Thoracic aorta (tissue), 2 donors: Measurements from ENCODE around the gene ANTXR1. TPM values are rescaled to one million over a fixed set of nuclear protein-coding genes. Genes with fewer than 3 reads are reported as not detected.

Experiments
- ATAC-seq: fragments of 150-250 bp; one replicate; pipeline ENCODE4 v1.8.0; 2017; ENCODE audit warnings: low read depth; ENCODE audit not compliant: insufficient number of reproducible peaks, low FRiP score
- DNase-seq: peaks from one replicate; pipeline ENCODE4 v3.0.0-alpha.2; 2020; ENCODE audit warnings: low spot score
- H3K27ac ChIP-seq, 2 donors: fragments of 200-600 bp; sonication (generic); 1 replicate in 1 of 2; 2 replicates in 1 of 2; pipeline ENCODE4 v1.5.1; 2016; ENCODE audit warnings: mild to moderate bottlenecking in 2 of 2, moderate library complexity in 2 of 2
- H3K27me3 ChIP-seq: fragments of 200-600 bp; sonication (generic); replicated peaks from 2 replicates; pipeline ENCODE4 v1.6.0; 2016; ENCODE audit warnings: mild to moderate bottlenecking; ENCODE audit not compliant: insufficient read depth
- H3K36me3 ChIP-seq: fragments of 200-600 bp; sonication (generic); one replicate; pipeline ENCODE4 v1.5.1; 2016
- H3K4me1 ChIP-seq, 2 donors: fragments of 200-600 bp; sonication (generic); 1 replicate in 1 of 2; 2 replicates in 1 of 2; pipeline versions ENCODE4 v1.5.1 to v1.6.0; 2016; ENCODE audit warnings: low read depth in 2 of 2, mild to moderate bottlenecking in 1 of 2; ENCODE audit not compliant: control insufficient read depth in 1 of 2
- H3K4me3 ChIP-seq: fragments of 200-600 bp; sonication (generic); 2 replicates; pipeline ENCODE4 v1.5.1; 2016; ENCODE audit warnings: mild to moderate bottlenecking
- H3K9me3 ChIP-seq: fragments of 200-600 bp; sonication (generic); 2 replicates; pipeline ENCODE4 v1.5.1; 2016
- CTCF ChIP-seq: fragments of 200-600 bp; sonication (generic); IDR thresholded peaks from one replicate; pipeline ENCODE4 v1.5.1; 2019; ENCODE audit warnings: antibody characterized with exemption
- total RNA-seq, 2 donors: library from RNA; depleted of rRNA; stranded (reverse); fragments of >200 nt; gene quantifications; one replicate each; pipeline versions ENCODE4 v1.1.0 to v1.2.3, GENCODE V29; 2016

The ANTXR1 gene
- total RNA-seq, 2 donors from 2014 or later = 253 to 313 TPM

GRCh38 chr2:69175790-69176715 lies 163.1 kb downstream of the ANTXR1 start:
- ATAC-seq (no peak), DNase-seq (no peak)
- no peaks in the 10 kb centered on the region for H3K27me3 ChIP-seq
- H3K36me3 ChIP-seq = no peaks in the 10 kb centered on the region
- peaks cover 52 to 95% of the 10 kb centered on the region in 2 donors for H3K4me1 ChIP-seq
- H3K27ac ChIP-seq = peak overlapping the region; percentile 92 to 97
- no peak overlapping the region for H3K4me3 ChIP-seq
- TF ChIP-seq CTCF = no peak
- no peaks in the 10 kb centered on the region for H3K9me3 ChIP-seq

- Histone ChIP-seq H3K36me3 (peaks cover 4% of the 10 kb centered on the region), H3K27me3 (no peaks in the 10 kb centered on the region), H3K4me1 (peaks cover 40 to 84% of the 10 kb centered on the region in 2 donors), H3K4me3 (peak overlapping the region; percentile 41), H3K27ac (peak overlapping the region; percentile 92 to 97), H3K9me3 (no peaks in the 10 kb centered on the region)
- no peak for TF ChIP-seq CTCF
- DNase-seq = peak; percentile 16
- peak; percentile 40 for ATAC-seq
These were observed 164.2 kb downstream of the ANTXR1 start for GRCh38 chr2:69177063-69177771.

- no peak for TF ChIP-seq CTCF
- Histone ChIP-seq H3K4me3 (peak overlapping the region; percentile 41), H3K36me3 (peaks cover 4% of the 10 kb centered on the region), H3K27me3 (no peaks in the 10 kb centered on the region), H3K9me3 (no peaks in the 10 kb centered on the region), H3K27ac (peak overlapping the region; percentile 92 to 97), H3K4me1 (peaks cover 36 to 76% of the 10 kb centered on the region in 2 donors)
- DNase-seq (peak; percentile 79), ATAC-seq (peak; percentile 40)
These were observed 165.0 kb downstream of the ANTXR1 start for GRCh38 chr2:69177785-69178636.

- no peak for TF ChIP-seq CTCF
- Histone ChIP-seq H3K27ac (peak overlapping the region; percentile 92 to 97), H3K36me3 (peaks cover 4% of the 10 kb centered on the region), H3K4me3 (no peak overlapping the region), H3K4me1 (peaks cover 33 to 75% of the 10 kb centered on the region in 2 donors), H3K27me3 (no peaks in the 10 kb centered on the region), H3K9me3 (no peaks in the 10 kb centered on the region)
- ATAC-seq (no peak), DNase-seq (no peak)
These were observed 165.8 kb downstream of the ANTXR1 start for GRCh38 chr2:69178756-69179155.
